H1 (cell line): ENCODE data around the gene UBE3C. TPM values are rescaled to one million over a fixed set of nuclear protein-coding genes. Genes with fewer than 3 reads are reported as not detected.

Experiments used
- CTCF ChIA-PET: fragments of 300-600 bp; sonication (Branson Sonifier 250); formaldehyde crosslinking; loops from one replicate; lab custom pipeline; 2021; ENCODE audit not compliant: partially characterized antibody; lab: Charles Lee
- POLR2A ChIA-PET: fragments of 300-600 bp; sonication (Branson Sonifier 250); formaldehyde crosslinking; loops from one replicate; lab custom pipeline; 2021; ENCODE audit warnings: inconsistent platforms; ENCODE audit not compliant: partially characterized antibody; lab: Charles Lee
- DNase-seq, 2 experiments: peaks; one replicate each; pipeline versions ENCODE4 v3.0.0 to v3.0.0-alpha.2; 2010 to 2022; ENCODE audit warnings: low spot score in 2 of 2, low read depth in 1 of 2, mixed read lengths in 1 of 2
- FAIRE-seq: peaks from 2 replicates; lab custom pipeline; 2011; peaks lifted over from hg19 to GRCh38; lab: Jason Lieb, UNC
- H2AFZ ChIP-seq: 2 replicates; pipeline ENCODE4 v1.8.1; 2012; ENCODE audit warnings: low read length, inconsistent platforms
- H2AK5ac ChIP-seq: 2 replicates; pipeline ENCODE4 v1.6.1; 2013; ENCODE audit warnings: low read depth, low read length
- H2BK120ac ChIP-seq: replicated peaks from 2 replicates; pipeline ENCODE3; 2013; ENCODE audit warnings: low read depth, low read length, inconsistent platforms
- H2BK12ac ChIP-seq: 2 replicates; pipeline ENCODE4 v1.6.1; 2013; ENCODE audit warnings: low read depth, low read length
- H2BK15ac ChIP-seq: 2 replicates; pipeline ENCODE4 v1.6.1; 2013; ENCODE audit warnings: low read length
- H2BK20ac ChIP-seq: 2 replicates; pipeline ENCODE4 v1.6.1; 2013; ENCODE audit warnings: low read length
- H2BK5ac ChIP-seq: 2 replicates; pipeline ENCODE4 v1.6.1; 2013; ENCODE audit warnings: low read depth, low read length
- H3K14ac ChIP-seq: 2 replicates; pipeline ENCODE4 v1.6.1; 2013; ENCODE audit warnings: inconsistent platforms; ENCODE audit not compliant: insufficient read length
- H3K18ac ChIP-seq: 2 replicates; pipeline ENCODE4 v1.6.1; 2013; ENCODE audit warnings: low read length; ENCODE audit errors: extremely low read depth
- H3K23ac ChIP-seq: 2 replicates; pipeline ENCODE4 v1.6.1; 2013; ENCODE audit warnings: inconsistent platforms; ENCODE audit not compliant: insufficient read length
- H3K23me2 ChIP-seq: 2 replicates; pipeline ENCODE4 v1.6.1; 2013; ENCODE audit warnings: low read depth, low read length
- H3K27ac ChIP-seq: 2 replicates; pipeline ENCODE4 v1.6.1; 2011; ENCODE audit warnings: low read depth, low read length, inconsistent platforms
- H3K27me3 ChIP-seq, 4 experiments: replicated peaks in 1 of 4; 1 replicate in 1 of 4; 2 replicates in 3 of 4; pipeline versions ENCODE4 v1.6.1 to v1.8.1; 2011 to 2013; ENCODE audit warnings: low read length in 3 of 4, mild to moderate bottlenecking in 3 of 4, inconsistent platforms in 2 of 4, mixed read lengths in 2 of 4, moderate library complexity in 1 of 4; ENCODE audit not compliant: control insufficient read depth in 3 of 4, insufficient read depth in 3 of 4; ENCODE audit errors: extremely low read depth in 1 of 4
- H3K36me3 ChIP-seq, 4 experiments: 2 replicates each; pipeline versions ENCODE4 v1.6.1 to v1.8.1; 2011 to 2013; ENCODE audit warnings: mild to moderate bottlenecking in 4 of 4, low read length in 3 of 4, moderate library complexity in 2 of 4, control low read depth in 1 of 4, inconsistent platforms in 1 of 4; ENCODE audit not compliant: insufficient read depth in 4 of 4, control insufficient read depth in 2 of 4
- H3K4ac ChIP-seq: replicated peaks from 2 replicates; pipeline ENCODE3; 2013; ENCODE audit warnings: low read length, low read depth, mixed read lengths, inconsistent platforms; ENCODE audit not compliant: insufficient read length
- H3K4me1 ChIP-seq, 4 experiments: replicated peaks in 1 of 4; 1 replicate in 1 of 4; 2 replicates in 3 of 4; pipeline versions ENCODE4 v1.6.1 to v1.8.1; 2011 to 2013; ENCODE audit warnings: low read length in 3 of 4, inconsistent platforms in 2 of 4, mixed read lengths in 1 of 4; ENCODE audit not compliant: insufficient read depth in 4 of 4, control insufficient read depth in 3 of 4
- H3K4me2 ChIP-seq, 2 experiments: 2 replicates each; pipeline versions ENCODE4 v1.6.1 to v1.8.1; 2011 to 2013; ENCODE audit warnings: low read depth in 2 of 2, low read length in 2 of 2, control low read depth in 1 of 2, inconsistent platforms in 1 of 2, mild to moderate bottlenecking in 1 of 2; ENCODE audit not compliant: insufficient read depth in 1 of 2
- H3K4me3 ChIP-seq, 4 experiments: fragments of 200-600, 300-600 bp in 1 of 4; sonication (generic), shearing (Covaris generic), sonication (Bioruptor Twin) in 1 of 4; 2 replicates each; pipeline versions ENCODE4 v1.5.1 to v1.8.1; 2011 to 2016; ENCODE audit warnings: low read length in 4 of 4, low read depth in 3 of 4, control low read depth in 2 of 4, inconsistent platforms in 2 of 4, mild to moderate bottlenecking in 2 of 4, mixed read lengths in 1 of 4, moderate library complexity in 1 of 4; ENCODE audit not compliant: insufficient read depth in 2 of 4; ENCODE audit errors: extremely low read depth in 1 of 4
- H3K56ac ChIP-seq: replicated peaks from 2 replicates; pipeline ENCODE3; 2013; ENCODE audit warnings: low read depth, mild to moderate bottlenecking, mixed read lengths, low read length, inconsistent platforms; ENCODE audit not compliant: insufficient read length
- H3K79me1 ChIP-seq: 2 replicates; pipeline ENCODE4 v1.6.1; 2013; ENCODE audit warnings: low read depth, low read length, control low read depth
- H3K79me2 ChIP-seq, 2 experiments: 2 replicates each; pipeline versions ENCODE4 v1.6.1 to v1.8.1; 2012 to 2013; ENCODE audit warnings: low read length in 2 of 2, mild to moderate bottlenecking in 2 of 2, inconsistent platforms in 1 of 2; ENCODE audit not compliant: insufficient read depth in 2 of 2, control insufficient read depth in 1 of 2
- H3K9ac ChIP-seq, 4 experiments: replicated peaks in 1 of 4; 1 replicate in 1 of 4; 2 replicates in 3 of 4; pipeline versions ENCODE4 v1.6.1 to v1.8.1; 2011 to 2013; ENCODE audit warnings: low read depth in 3 of 4, low read length in 3 of 4, control low read depth in 2 of 4, mild to moderate bottlenecking in 2 of 4, moderate library complexity in 2 of 4, inconsistent platforms in 1 of 4; ENCODE audit errors: extremely low read depth in 1 of 4
- H3K9me3 ChIP-seq, 2 experiments: 2 replicates each; pipeline versions ENCODE4 v1.6.1 to v1.8.1; 2012 to 2013; ENCODE audit warnings: mild to moderate bottlenecking in 2 of 2, moderate library complexity in 2 of 2, control low read depth in 1 of 2, inconsistent platforms in 1 of 2, low read depth in 1 of 2, low read length in 1 of 2, mixed read lengths in 1 of 2; ENCODE audit not compliant: insufficient read depth in 2 of 2
- H4K20me1 ChIP-seq, 2 experiments: replicated peaks in 1 of 2; 2 replicates each; pipeline versions ENCODE3 to v1.8.1; 2011 to 2013; ENCODE audit warnings: inconsistent platforms in 2 of 2, low read length in 2 of 2, mild to moderate bottlenecking in 1 of 2; ENCODE audit not compliant: insufficient read depth in 2 of 2, control insufficient read depth in 1 of 2
- H4K5ac ChIP-seq: 2 replicates; pipeline ENCODE4 v1.6.1; 2013; ENCODE audit warnings: low read length, low read depth, mixed read lengths, inconsistent platforms; ENCODE audit not compliant: insufficient read length
- H4K8ac ChIP-seq: 2 replicates; pipeline ENCODE4 v1.8.0; 2013; ENCODE audit warnings: mild to moderate bottlenecking, moderate library complexity, low read length, inconsistent platforms; ENCODE audit not compliant: insufficient read depth; ENCODE audit errors: extremely low read depth
- H4K91ac ChIP-seq: replicated peaks from 2 replicates; pipeline ENCODE3; 2013; ENCODE audit warnings: low read length, mixed read lengths, inconsistent platforms; ENCODE audit not compliant: insufficient read length
- BACH1 ChIP-seq: IDR thresholded peaks from 2 replicates; pipeline ENCODE4 v1.6.1; 2012; ENCODE audit warnings: low read length, improper control_type of control experiment
- CBX8 ChIP-seq: fragments of 300-800, 300-1000 bp; sonication (generic); IDR thresholded peaks from 2 replicates; pipeline ENCODE4 v1.7.1; 2016; ENCODE audit warnings: low read depth, low read length, borderline replicate concordance
- EGR1 ChIP-seq: IDR thresholded peaks from 2 replicates; pipeline ENCODE4 v1.6.1; 2011; ENCODE audit warnings: low read depth, low read length, borderline replicate concordance
- GTF2F1 ChIP-seq: IDR thresholded peaks from 2 replicates; pipeline ENCODE4 v1.6.1; 2012; ENCODE audit warnings: low read depth, low read length, improper control_type of control experiment, borderline replicate concordance
- JUN ChIP-seq: IDR thresholded peaks from 2 replicates; pipeline ENCODE4 v1.6.1; 2011; ENCODE audit warnings: low read depth, mild to moderate bottlenecking, improper control_type of control experiment, low read length
- PHF8 ChIP-seq: fragments of 200-600 bp; sonication (generic); conservative IDR thresholded peaks from 2 replicates; pipeline ENCODE4 v1.7.1; 2012; ENCODE audit warnings: low read depth, mild to moderate bottlenecking, inconsistent platforms, low read length, moderate library complexity
- POLR2A ChIP-seq, 2 experiments: IDR thresholded peaks; 1 replicate in 1 of 2; 2 replicates in 1 of 2; pipeline ENCODE4 v1.6.1; 2011; ENCODE audit warnings: low read depth in 2 of 2, low read length in 2 of 2, mild to moderate bottlenecking in 2 of 2; ENCODE audit errors: control extremely low read depth in 1 of 2
- POLR2AphosphoS5 ChIP-seq: IDR thresholded peaks from 2 replicates; pipeline ENCODE4 v1.6.1; 2011; ENCODE audit warnings: low read depth, low read length
- RNF2 ChIP-seq: fragments of 200-900, 300-1000 bp; sonication (generic); IDR thresholded peaks from 2 replicates; pipeline ENCODE4 v1.7.1; 2016; ENCODE audit warnings: borderline replicate concordance, low read depth, mild to moderate bottlenecking, antibody characterized with exemption, low read length; ENCODE audit not compliant: poor library complexity, severe bottlenecking; ENCODE audit errors: missing control alignments
- RXRA ChIP-seq: IDR thresholded peaks from 2 replicates; pipeline ENCODE4 v1.6.1; 2011; ENCODE audit warnings: low read depth, mild to moderate bottlenecking, low read length, moderate library complexity; ENCODE audit not compliant: insufficient read depth
- SUZ12 ChIP-seq: fragments of 200-600 bp; sonication (generic); IDR thresholded peaks from 2 replicates; pipeline ENCODE4 v1.6.1; 2012; ENCODE audit warnings: mild to moderate bottlenecking, inconsistent platforms, low read length, moderate library complexity, mixed read lengths
- TCF12 ChIP-seq: IDR thresholded peaks from 2 replicates; pipeline ENCODE4 v1.6.1; 2011; ENCODE audit warnings: low read depth, mild to moderate bottlenecking, low read length
- TEAD4 ChIP-seq: IDR thresholded peaks from 2 replicates; pipeline ENCODE4 v1.6.1; 2012; ENCODE audit warnings: low read depth, low read length, inconsistent platforms, mixed read lengths
- WGBS, 2 experiments: shearing (Covaris generic) in 1 of 2; methylation state at CpG; one replicate each; pipeline versions ENCODE4 v1.1.6 to v1.1.7; 2013 to 2015; ENCODE audit warnings: low lambda C conversion rate in 2 of 2, mixed read lengths in 2 of 2, inconsistent platforms in 1 of 2, low coverage in 1 of 2, missing lambda C conversion rate in 1 of 2; ENCODE audit not compliant: insufficient replicate concordance in 2 of 2, insufficient coverage in 1 of 2, insufficient read length in 1 of 2; ENCODE audit errors: extremely low coverage in 1 of 2, missing lambda C conversion rate in 1 of 2; 5-methylcytosine and 5-hydroxymethylcytosine counted together
- polyA plus RNA-seq, 7 experiments: library from polyadenylated mRNA; depleted of rRNA in 3 of 7; stranded (reverse) in 5 of 7; unstranded in 2 of 7; fragments of >200 nt in 5 of 7; fragments of 200-250 nt in 2 of 7; gene quantifications; 1 replicate in 5 of 7; 2 replicates in 1 of 7; 4 replicates in 1 of 7; pipeline versions ENCODE4 v1.2.1 to v1.2.3, GENCODE V29; 2011 to 2013; ENCODE audit warnings: missing spikeins in 2 of 7, mixed read lengths in 2 of 7
- total RNA-seq: library from RNA; stranded (reverse); fragmentation: NEBNext Ultra II Directional; extraction: Animal tissue kit (Norgen Biotek cat#: 25700); gene quantifications from 2 replicates; pipeline ENCODE4 v1.2.1, GENCODE V29; 2021
- TF ChIP-seq, protein P1 (sequence below): IDR thresholded peaks from 2 replicates; pipeline ENCODE4 v1.6.1; 2011; ENCODE audit warnings: low read length, improper control_type of control experiment

The UBE3C gene
- total and polyA plus RNA-seq, 2 of the 8 experiments (the other 6 are each of a cell fraction or from before 2014, with no cell fraction given): 32.0 to 54.1 TPM

DNA sequence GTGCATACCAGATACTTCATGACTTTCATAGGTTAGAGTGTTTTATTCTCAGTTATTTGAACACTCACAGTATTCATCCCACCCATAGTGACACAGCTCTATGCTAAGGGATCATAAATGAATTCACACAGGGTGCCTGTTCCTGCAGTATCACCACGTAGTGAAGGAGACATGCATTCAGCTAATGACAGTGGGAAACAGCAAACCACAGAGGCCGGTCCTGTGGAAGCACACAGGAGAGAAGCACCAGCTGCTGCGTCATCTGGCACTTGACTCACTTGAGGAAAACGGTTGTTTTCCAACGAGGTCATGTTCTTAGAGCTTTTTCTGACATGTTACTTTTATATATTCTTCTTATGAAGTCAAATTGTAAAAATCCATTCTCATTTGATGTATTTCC lies 73.0 kb downstream of the UBE3C start:
- POLR2A ChIA-PET: interaction anchor here (1.3 kb wide), 1 partner anchor 61 kb away, joined by 3 read pairs; no protein-coding TSS in a partner anchor
- Histone ChIP-seq H3K4ac (no peak overlapping the region), H3K27ac (no peak overlapping the region), H3K4me3 (no peak overlapping the region), H3K56ac (no peak overlapping the region), H3K4me1 (no peaks in the 10 kb centered on the region), H3K27me3 (no peaks in the 10 kb centered on the region), H3K4me2 (no peak overlapping the region), H2BK120ac (no peak overlapping the region), H4K8ac (no peak overlapping the region), H3K9me3 (no peaks in the 10 kb centered on the region), H3K36me3 (peaks cover 0 to 55% (median 20%) of the 10 kb centered on the region in 4 experiments; a peak in 7 of 8 replicates), H2BK15ac (no peak overlapping the region), H3K14ac (no peak overlapping the region), H2AK5ac (no peak overlapping the region), H3K79me2 (no peaks in the 10 kb centered on the region), H2AFZ (no peak overlapping the region), H4K5ac (no peak overlapping the region), H2BK5ac (no peak overlapping the region), H4K91ac (no peak overlapping the region), H2BK20ac (no peak overlapping the region), H2BK12ac (no peak overlapping the region), H3K23me2 (no peaks in the 10 kb centered on the region), H3K9ac (no peak overlapping the region), H4K20me1 (peaks cover 0 to 2% of the 10 kb centered on the region in 2 experiments), H3K23ac (no peak overlapping the region), H3K79me1 (no peaks in the 10 kb centered on the region), H3K18ac (no peak overlapping the region)
- 89% methylated on average over 5 of the region's 5 CpGs; no CpG with 5 or more reads in 1 of the 2 experiments for WGBS, 2 experiments
- CTCF ChIA-PET: interaction anchor here (0.8 to 2.5 kb wide), 5 partner anchors 13 to 186 kb away, joined by 3 to 10 read pairs (median 5); no protein-coding TSS in a partner anchor
- DNase-seq: no peak
- FAIRE-seq: no peak
- TF ChIP-seq RXRA (no peak), EGR1 (no peak), GTF2F1 (no peak), POLR2AphosphoS5 (no peak), POLR2A (IDR thresholded peaks at IDR 0.05; ENCODE audit: control extremely low read depth in 1 of 2, low read depth in 2 of 2, low read length in 2 of 2) (no peak), TEAD4 (no peak), PHF8 (no peak), TCF12 (no peak), SUZ12 (no peak), JUN (no peak), CBX8 (no peak), BACH1 (no peak), RNF2 (no peak)
- TF ChIP-seq, protein P1, sequence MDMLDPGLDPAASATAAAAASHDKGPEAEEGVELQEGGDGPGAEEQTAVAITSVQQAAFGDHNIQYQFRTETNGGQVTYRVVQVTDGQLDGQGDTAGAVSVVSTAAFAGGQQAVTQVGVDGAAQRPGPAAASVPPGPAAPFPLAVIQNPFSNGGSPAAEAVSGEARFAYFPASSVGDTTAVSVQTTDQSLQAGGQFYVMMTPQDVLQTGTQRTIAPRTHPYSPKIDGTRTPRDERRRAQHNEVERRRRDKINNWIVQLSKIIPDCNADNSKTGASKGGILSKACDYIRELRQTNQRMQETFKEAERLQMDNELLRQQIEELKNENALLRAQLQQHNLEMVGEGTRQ: no peak
